Parathyroid adenoma (tissue), 2 donors: ENCODE measurements around the gene IQUB.
"Not testable (repeated sequence)": the region's sequence is repeated elsewhere in the genome, so short reads cannot be mapped to it uniquely, and the experiment has no call there.

Source experiments
- H2AFZ ChIP-seq: fragments of 300-600 bp; sonication (generic); one replicate; pipeline ENCODE4 v1.7.0; 2017; ENCODE audit warnings: antibody characterized with exemption, mild to moderate bottlenecking
- H3K27ac ChIP-seq: fragments of 300-600 bp; sonication (generic); one replicate; pipeline ENCODE4 v1.7.0; 2017
- H3K27me3 ChIP-seq: fragments of 300-600 bp; sonication (generic); one replicate; pipeline ENCODE4 v1.7.0; 2017; ENCODE audit warnings: low read length; ENCODE audit not compliant: control insufficient read depth, insufficient read depth
- H3K36me3 ChIP-seq: fragments of 300-600 bp; sonication (generic); one replicate; pipeline ENCODE4 v1.7.0; 2017; ENCODE audit warnings: low read length; ENCODE audit not compliant: control insufficient read depth, insufficient read depth
- H3K4me1 ChIP-seq: fragments of 300-600 bp; sonication (generic); one replicate; pipeline ENCODE4 v1.7.0; 2017; ENCODE audit warnings: control low read depth
- H3K4me2 ChIP-seq: fragments of 300-600 bp; sonication (generic); one replicate; pipeline ENCODE4 v1.7.0; 2017; ENCODE audit warnings: low read length
- H3K4me3 ChIP-seq: fragments of 300-600 bp; sonication (generic); one replicate; pipeline ENCODE4 v1.7.0; 2017; ENCODE audit warnings: low read depth, low read length
- H3K79me2 ChIP-seq: fragments of 300-600 bp; sonication (generic); one replicate; pipeline ENCODE4 v1.7.0; 2017; ENCODE audit warnings: control low read depth
- H3K9ac ChIP-seq: fragments of 300-600 bp; sonication (generic); one replicate; pipeline ENCODE4 v1.7.0; 2017; ENCODE audit warnings: mild to moderate bottlenecking
- H3K9me3 ChIP-seq: fragments of 300-600 bp; sonication (generic); one replicate; pipeline ENCODE4 v1.7.0; 2017; ENCODE audit warnings: low read length; ENCODE audit not compliant: control insufficient read depth
- TF ChIP-seq, protein P1 (sequence below): fragments of 300-600 bp; sonication (generic); IDR thresholded peaks from one replicate; pipeline ENCODE4 v1.7.0; 2017; ENCODE audit warnings: antibody characterized with exemption, mild to moderate bottlenecking
- donor health status: primary hyperparathyroidism.

Gene IQUB

DNA sequence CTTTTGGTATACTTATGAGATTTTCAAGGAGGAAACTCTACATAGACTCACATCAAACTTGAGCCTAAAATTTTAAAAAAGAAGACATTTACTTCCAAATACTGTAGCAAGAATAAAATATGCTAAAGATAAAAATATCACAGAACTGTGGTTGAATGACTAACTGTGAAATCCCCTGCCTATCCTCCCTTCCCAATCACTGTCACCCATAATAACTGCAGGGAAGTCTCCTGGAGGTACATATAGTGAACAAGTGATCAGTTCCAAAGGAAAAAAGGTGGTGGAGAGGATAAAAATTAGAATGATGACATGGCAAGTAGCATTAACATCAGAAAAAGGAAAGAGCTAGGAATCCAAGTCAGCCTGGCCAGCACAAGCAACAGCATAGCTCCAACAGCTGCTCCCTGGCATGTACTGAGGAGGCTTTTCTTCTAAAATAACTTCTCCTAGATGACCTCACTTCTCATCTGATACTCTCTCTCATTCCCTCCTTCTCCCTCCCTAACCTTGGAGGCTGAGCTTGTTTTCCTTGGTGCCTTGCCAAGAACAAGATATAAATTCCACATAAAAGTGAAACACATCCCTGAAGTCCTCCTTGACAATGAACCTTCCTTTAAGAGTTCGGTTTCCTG, 124.0 kb downstream of the IQUB start:
- no peak overlapping the region for H3K4me3 ChIP-seq
- TF ChIP-seq, protein P1, sequence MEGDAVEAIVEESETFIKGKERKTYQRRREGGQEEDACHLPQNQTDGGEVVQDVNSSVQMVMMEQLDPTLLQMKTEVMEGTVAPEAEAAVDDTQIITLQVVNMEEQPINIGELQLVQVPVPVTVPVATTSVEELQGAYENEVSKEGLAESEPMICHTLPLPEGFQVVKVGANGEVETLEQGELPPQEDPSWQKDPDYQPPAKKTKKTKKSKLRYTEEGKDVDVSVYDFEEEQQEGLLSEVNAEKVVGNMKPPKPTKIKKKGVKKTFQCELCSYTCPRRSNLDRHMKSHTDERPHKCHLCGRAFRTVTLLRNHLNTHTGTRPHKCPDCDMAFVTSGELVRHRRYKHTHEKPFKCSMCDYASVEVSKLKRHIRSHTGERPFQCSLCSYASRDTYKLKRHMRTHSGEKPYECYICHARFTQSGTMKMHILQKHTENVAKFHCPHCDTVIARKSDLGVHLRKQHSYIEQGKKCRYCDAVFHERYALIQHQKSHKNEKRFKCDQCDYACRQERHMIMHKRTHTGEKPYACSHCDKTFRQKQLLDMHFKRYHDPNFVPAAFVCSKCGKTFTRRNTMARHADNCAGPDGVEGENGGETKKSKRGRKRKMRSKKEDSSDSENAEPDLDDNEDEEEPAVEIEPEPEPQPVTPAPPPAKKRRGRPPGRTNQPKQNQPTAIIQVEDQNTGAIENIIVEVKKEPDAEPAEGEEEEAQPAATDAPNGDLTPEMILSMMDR: no peak

DNA sequence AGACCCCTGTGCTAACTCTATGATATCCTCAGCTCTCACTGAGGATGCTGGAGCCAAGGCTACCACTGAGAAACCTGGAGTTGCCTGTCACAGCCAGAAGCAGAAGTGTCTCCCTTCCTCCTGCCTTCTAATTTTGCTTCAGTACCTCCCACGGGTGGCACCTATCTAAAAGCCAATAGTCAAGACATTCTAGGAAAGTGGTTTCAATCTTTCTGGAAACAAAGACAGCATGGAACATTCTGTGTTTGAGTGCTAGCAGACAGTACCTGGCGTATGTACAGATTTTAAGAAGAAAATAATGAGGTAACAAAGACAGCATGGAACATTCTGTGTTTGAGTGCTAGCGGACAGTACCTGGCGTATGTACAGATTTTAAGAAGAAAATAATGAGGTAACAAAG, 126.4 kb downstream of the IQUB start:
- not testable (repeated sequence) for H3K36me3 ChIP-seq, H3K4me1 ChIP-seq, H3K9ac ChIP-seq, H3K27ac ChIP-seq, H3K4me3 ChIP-seq, H2AFZ ChIP-seq, H3K79me2 ChIP-seq, H3K9me3 ChIP-seq, H3K27me3 ChIP-seq, H3K4me2 ChIP-seq

More for the DNA sequence above, 124.0 kb downstream of the IQUB start:
- Histone ChIP-seq H3K36me3 (no peaks in the 10 kb centered on the region), H3K79me2 (no peaks in the 10 kb centered on the region), H3K4me2 (no peak overlapping the region), H3K4me1 (no peaks in the 10 kb centered on the region), H3K27me3 (no peaks in the 10 kb centered on the region), H2AFZ (no peak overlapping the region), H3K27ac (no peak overlapping the region), H3K9ac (no peak overlapping the region), H3K9me3 (no peaks in the 10 kb centered on the region)
